Measurements from ENCODE around the gene MEAF6. TPM values are rescaled to one million over a fixed set of nuclear protein-coding genes. Genes with fewer than 3 reads are reported as not detected.
A peak's percentile ranks its signal among the peaks of the same experiment; 100 is the strongest.

MEAF6 gene
- total RNA-seq, 3 donors from 2014 or later = 78.2 to 140 (median 87.2) TPM

- peak; percentile 35 to 61 for DNase-seq (ENCODE audit: low spot score in 2 of 2)
- Histone ChIP-seq H3K4me3 (peak overlapping the region; percentile 85 to 93 (median 87)), H3K27me3 (no peaks in the 10 kb centered on the region), H3K36me3 (no peaks in the 10 kb centered on the region), H3K4me1 (peaks cover 15 to 52% of the 10 kb centered on the region in 2 donors), H3K27ac (peak overlapping the region; percentile 95 to 99), H3K9me3 (no peaks in the 10 kb centered on the region)
- TF ChIP-seq POLR2A (IDR thresholded peaks at IDR 0.05) (no peak), POLR2AphosphoS5 (IDR thresholded peaks at IDR 0.05) (peak in 1 of 3 donors; percentile 5)
- intact Hi-C loops (cut with DNase I; ENCODE audit: low total_unique reads) = no loop called here
Measured at GRCh38 chr1:37474697-37475379, 39.7 kb downstream of the MEAF6 start.

- Histone ChIP-seq H3K27me3 (no peaks in the 10 kb centered on the region), H3K36me3 (no peaks in the 10 kb centered on the region), H3K9me3 (no peaks in the 10 kb centered on the region), H3K4me1 (peaks cover 14 to 49% of the 10 kb centered on the region in 2 donors), H3K27ac (peak within 1 kb of the TSS; percentile 95 to 99), H3K4me3 (peak within 1 kb of the TSS; percentile 85 to 93 (median 87))
- intact Hi-C loops (cut with DNase I; ENCODE audit: low total_unique reads) = no loop called here
- TF ChIP-seq POLR2A (IDR thresholded peaks at IDR 0.05) = no peak
- TF ChIP-seq POLR2AphosphoS5 (IDR thresholded peaks at IDR 0.05) = peak; percentile 85 to 97 (median 96)
- peak; percentile 92 to 93 for DNase-seq (ENCODE audit: low spot score in 2 of 2)
Measured at GRCh38 chr1:37474046-37474696, 40.4 kb downstream of the MEAF6 start, which contains the start of gene ZC3H12A. Gene ZC3H12A, plus strand, starts transcription at chr1:37474580. Its CDS starts 917 bp downstream, at chr1:37475497.

- no peaks in the 10 kb centered on the region for H3K36me3 ChIP-seq
- no peak for TF ChIP-seq POLR2A (IDR thresholded peaks at IDR 0.05)
- no peak for TF ChIP-seq CTCF (IDR thresholded peaks at IDR 0.05)
- no peak for TF ChIP-seq POLR2AphosphoS5 (IDR thresholded peaks at IDR 0.05)
- peak overlapping the region; percentile 85 to 93 (median 87) for H3K4me3 ChIP-seq
- no peaks in the 10 kb centered on the region for H3K27me3 ChIP-seq
- peak; percentile 26 to 50 for DNase-seq (ENCODE audit: low spot score in 2 of 2)
- intact Hi-C loops (cut with DNase I; ENCODE audit: low total_unique reads) = no loop called here
- peaks cover 14 to 43% of the 10 kb centered on the region in 2 donors for H3K4me1 ChIP-seq
- H3K9me3 ChIP-seq = no peaks in the 10 kb centered on the region
- peak overlapping the region; percentile 95 to 99 for H3K27ac ChIP-seq
Measured at GRCh38 chr1:37473431-37474045, 41.0 kb downstream of the MEAF6 start.

DNA sequence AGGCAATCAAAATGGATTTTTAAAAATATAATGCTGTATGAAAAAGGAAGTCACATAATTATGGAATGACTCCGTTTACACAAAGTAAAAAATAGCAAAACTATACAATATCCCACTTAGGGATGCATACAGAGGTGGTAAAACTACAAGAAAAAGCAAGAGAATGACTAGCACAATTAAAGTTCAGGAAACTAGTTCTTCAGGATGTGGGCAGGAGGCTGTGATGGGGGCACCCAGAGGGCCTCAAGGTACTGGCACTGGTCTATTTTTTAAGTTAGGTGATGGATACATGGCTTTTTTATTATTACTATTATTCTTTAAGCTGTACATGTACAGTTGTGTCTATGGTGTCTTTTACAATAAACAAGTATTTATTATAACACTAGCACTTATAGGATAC lies 41.6 kb downstream of the MEAF6 start:
- TF ChIP-seq POLR2A (IDR thresholded peaks at IDR 0.05) (no peak), POLR2AphosphoS5 (IDR thresholded peaks at IDR 0.05) (no peak), CTCF (IDR thresholded peaks at IDR 0.05) (no peak)
- Histone ChIP-seq H3K36me3 (no peaks in the 10 kb centered on the region), H3K4me3 (peak overlapping the region in 2 of 3 donors; percentile 87 to 93), H3K27ac (peak overlapping the region; percentile 95 to 99), H3K9me3 (no peaks in the 10 kb centered on the region), H3K27me3 (no peaks in the 10 kb centered on the region), H3K4me1 (peaks cover 9 to 38% of the 10 kb centered on the region in 2 donors)
- peak in 1 of 2 donors; percentile 3 for DNase-seq (ENCODE audit: low spot score in 2 of 2)
- intact Hi-C loops (cut with DNase I; ENCODE audit: low total_unique reads) = no loop called here

GRCh38 chr1:37472281-37472680 lies 42.3 kb downstream of the MEAF6 start:
- intact Hi-C loops (cut with DNase I; ENCODE audit: low total_unique reads) = no loop called here
- H3K4me1 ChIP-seq = peaks cover 4 to 33% of the 10 kb centered on the region in 2 donors

More at GRCh38 chr1:37472281-37472680, 42.3 kb downstream of the MEAF6 start:
- no peaks in the 10 kb centered on the region for H3K9me3 ChIP-seq
- TF ChIP-seq CTCF (IDR thresholded peaks at IDR 0.05) (no peak), POLR2AphosphoS5 (IDR thresholded peaks at IDR 0.05) (no peak), POLR2A (IDR thresholded peaks at IDR 0.05) (no peak)
- H3K36me3 ChIP-seq = no peaks in the 10 kb centered on the region
- peak overlapping the region; percentile 94 to 99 for H3K27ac ChIP-seq
- H3K4me3 ChIP-seq = peak overlapping the region in 1 of 3 donors; percentile 57
- peak in 1 of 2 donors; percentile 25 for DNase-seq (ENCODE audit: low spot score in 2 of 2)
- H3K27me3 ChIP-seq = no peaks in the 10 kb centered on the region

Data from breast epithelium (tissue), 4 donors.